SH-SY5Y (cell line): ENCODE data around the gene USP19.

Experiments
- GATA2 ChIP-seq: IDR thresholded peaks from 2 replicates; pipeline ENCODE4 v1.6.1; 2011; ENCODE audit warnings: mild to moderate bottlenecking, low read depth, low read length
- GATA3 ChIP-seq: IDR thresholded peaks from 2 replicates; pipeline ENCODE4 v1.6.1; 2011; ENCODE audit warnings: low read depth, mild to moderate bottlenecking, low read length, moderate library complexity

DNA sequence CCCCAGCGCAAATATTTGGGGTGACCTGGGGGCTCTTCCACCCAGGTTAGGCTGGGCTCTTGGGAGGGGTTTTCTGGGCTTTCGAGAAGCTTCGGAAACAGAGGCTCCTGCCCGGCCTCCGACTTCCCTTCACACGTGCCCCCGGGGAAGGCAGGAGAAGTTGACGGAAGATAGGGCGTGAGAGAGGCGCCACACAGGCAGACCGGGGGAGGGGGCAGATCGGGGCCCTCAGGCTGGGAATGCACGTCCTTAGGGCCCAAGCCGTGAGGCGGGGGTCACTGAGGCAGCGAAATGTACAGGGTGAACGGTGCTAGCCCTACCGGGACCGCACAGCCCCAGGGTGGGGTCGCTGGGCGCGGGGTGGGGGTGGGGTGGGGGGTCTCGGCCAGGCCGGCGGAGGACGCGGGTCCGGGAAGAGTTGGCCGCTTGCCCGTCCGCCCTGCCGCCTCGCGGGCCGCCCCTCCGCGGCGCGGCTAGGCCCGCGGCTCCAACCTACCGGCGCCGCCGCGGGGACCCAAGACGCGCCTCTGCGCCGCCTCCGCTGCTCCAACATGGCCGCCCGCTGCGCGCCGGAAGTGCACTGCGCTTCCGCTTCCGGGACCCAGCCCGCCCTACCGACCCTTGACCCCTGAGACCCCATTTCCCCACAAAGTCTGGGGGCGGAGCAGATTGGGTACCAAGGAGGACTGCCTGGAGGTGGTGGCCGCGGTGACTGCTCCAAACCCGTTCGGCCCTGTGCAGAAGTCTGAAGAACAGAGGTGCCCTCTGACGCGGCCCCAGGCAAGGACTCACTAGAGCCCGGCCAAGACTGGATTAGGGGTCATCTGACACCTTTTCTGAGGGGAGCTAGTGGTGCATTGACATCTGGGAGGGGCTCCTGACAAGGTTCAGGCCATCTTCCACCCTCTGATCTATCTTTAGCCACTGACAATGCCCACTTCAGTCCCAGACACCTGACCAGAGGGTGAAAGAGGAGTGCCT, 45.4 kb upstream of the USP19 start, which contains the start of gene CCDC71:
- no peak for TF ChIP-seq GATA2
- no peak for TF ChIP-seq GATA3
